ENCODE results near the gene ZMYND11. TPM values are rescaled to one million over a fixed set of nuclear protein-coding genes. Genes with fewer than 3 reads are reported as not detected.

The ZMYND11 gene
- total and polyA plus RNA-seq, 2 donors (not counting 1 experiment from before 2014, with no cell fraction given): 57.0 to 68.4 TPM

DNA sequence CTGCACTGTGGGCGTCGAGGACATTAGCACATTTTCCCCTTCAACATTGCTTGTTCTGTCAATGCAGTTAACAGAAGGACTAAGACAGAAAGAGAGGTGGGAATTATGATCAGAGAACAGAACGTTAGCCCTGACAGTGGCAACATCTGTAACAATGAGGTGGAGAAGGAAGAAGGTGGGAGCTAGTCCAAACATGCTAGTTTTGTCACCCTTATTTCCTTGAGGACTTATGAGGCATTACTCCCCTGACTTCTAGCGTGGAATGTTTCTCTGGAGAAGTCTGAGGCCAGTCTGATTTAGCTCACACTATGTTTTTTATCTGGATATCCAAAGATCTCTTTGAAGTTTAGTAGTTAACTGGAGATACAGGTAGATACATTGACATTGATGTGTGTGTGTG, 73.4 kb downstream of the ZMYND11 start:
- TF ChIP-seq, protein P1, sequence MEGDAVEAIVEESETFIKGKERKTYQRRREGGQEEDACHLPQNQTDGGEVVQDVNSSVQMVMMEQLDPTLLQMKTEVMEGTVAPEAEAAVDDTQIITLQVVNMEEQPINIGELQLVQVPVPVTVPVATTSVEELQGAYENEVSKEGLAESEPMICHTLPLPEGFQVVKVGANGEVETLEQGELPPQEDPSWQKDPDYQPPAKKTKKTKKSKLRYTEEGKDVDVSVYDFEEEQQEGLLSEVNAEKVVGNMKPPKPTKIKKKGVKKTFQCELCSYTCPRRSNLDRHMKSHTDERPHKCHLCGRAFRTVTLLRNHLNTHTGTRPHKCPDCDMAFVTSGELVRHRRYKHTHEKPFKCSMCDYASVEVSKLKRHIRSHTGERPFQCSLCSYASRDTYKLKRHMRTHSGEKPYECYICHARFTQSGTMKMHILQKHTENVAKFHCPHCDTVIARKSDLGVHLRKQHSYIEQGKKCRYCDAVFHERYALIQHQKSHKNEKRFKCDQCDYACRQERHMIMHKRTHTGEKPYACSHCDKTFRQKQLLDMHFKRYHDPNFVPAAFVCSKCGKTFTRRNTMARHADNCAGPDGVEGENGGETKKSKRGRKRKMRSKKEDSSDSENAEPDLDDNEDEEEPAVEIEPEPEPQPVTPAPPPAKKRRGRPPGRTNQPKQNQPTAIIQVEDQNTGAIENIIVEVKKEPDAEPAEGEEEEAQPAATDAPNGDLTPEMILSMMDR (conservative IDR thresholded peaks at IDR 0.05 in 1 of 2, IDR thresholded peaks at IDR 0.05 in 1 of 2; ENCODE audit: low read depth in 1 of 2, low read length in 2 of 2): no peak
- TF ChIP-seq EZH2 (IDR thresholded peaks at IDR 0.05; ENCODE audit: low read length, missing control alignments): no peak
- H3K4me2 ChIP-seq (ENCODE audit: extremely low read depth, insufficient read depth, low read length): no peak overlapping the region
- no peak overlapping the region for H3K4me3 ChIP-seq (replicated peaks in 1 of 4; ENCODE audit: control extremely low read depth in 1 of 4, insufficient read depth in 1 of 4, low read depth in 3 of 4, low read length in 4 of 4)
- no peak overlapping the region for H3K9ac ChIP-seq (ENCODE audit: insufficient read depth, low read length)
- H4K20me1 ChIP-seq (ENCODE audit: control insufficient read depth, extremely low read depth, insufficient read depth, low read length): no peaks in the 10 kb centered on the region
- no peaks in the 10 kb centered on the region for H3K9me3 ChIP-seq (ENCODE audit: control insufficient read depth, insufficient read depth, low read depth, low read length)
- H2AFZ ChIP-seq (ENCODE audit: low read length): no peak overlapping the region
- no peak overlapping the region for H3K27ac ChIP-seq (ENCODE audit: insufficient read depth, low read length)
- H3K27me3 ChIP-seq (ENCODE audit: control insufficient read depth, insufficient read depth, low read length): no peaks in the 10 kb centered on the region
- peaks cover 2% of the 10 kb centered on the region for H3K79me2 ChIP-seq (ENCODE audit: control insufficient read depth, insufficient read depth, low read length)
- no peak for DNase-seq (ENCODE audit: low read depth in 2 of 2)
- H3K36me3 ChIP-seq (ENCODE audit: control insufficient read depth, insufficient read depth, low read length): no peaks in the 10 kb centered on the region
- no peaks in the 10 kb centered on the region for H3K4me1 ChIP-seq (ENCODE audit: control insufficient read depth, extremely low read depth, insufficient read depth, low read length)

DNA sequence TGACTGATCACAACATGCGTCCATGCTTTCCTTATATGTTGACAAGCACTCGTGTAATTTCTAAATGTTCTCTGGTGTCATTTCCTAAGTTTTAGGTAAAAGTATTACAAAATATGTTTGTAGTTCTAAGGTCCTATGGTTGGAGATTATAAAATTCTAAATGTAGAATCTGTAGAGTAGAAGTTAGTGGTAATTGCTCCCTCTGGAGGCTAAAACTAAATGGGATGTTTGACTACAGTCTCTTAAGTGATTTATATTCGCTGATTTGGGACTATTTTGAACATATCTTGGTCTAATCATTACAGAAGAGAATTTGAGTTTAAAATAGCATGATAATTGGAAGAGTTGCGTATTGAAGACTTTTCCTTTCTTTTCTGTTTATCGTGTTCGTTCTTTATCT, 74.1 kb downstream of the ZMYND11 start:
- no peak for TF ChIP-seq EZH2 (IDR thresholded peaks at IDR 0.05; ENCODE audit: low read length, missing control alignments)
- TF ChIP-seq, protein P1 (conservative IDR thresholded peaks at IDR 0.05 in 1 of 2, IDR thresholded peaks at IDR 0.05 in 1 of 2; ENCODE audit: low read depth in 1 of 2, low read length in 2 of 2): peak in 1 of 2 donors; percentile 46

DNA sequence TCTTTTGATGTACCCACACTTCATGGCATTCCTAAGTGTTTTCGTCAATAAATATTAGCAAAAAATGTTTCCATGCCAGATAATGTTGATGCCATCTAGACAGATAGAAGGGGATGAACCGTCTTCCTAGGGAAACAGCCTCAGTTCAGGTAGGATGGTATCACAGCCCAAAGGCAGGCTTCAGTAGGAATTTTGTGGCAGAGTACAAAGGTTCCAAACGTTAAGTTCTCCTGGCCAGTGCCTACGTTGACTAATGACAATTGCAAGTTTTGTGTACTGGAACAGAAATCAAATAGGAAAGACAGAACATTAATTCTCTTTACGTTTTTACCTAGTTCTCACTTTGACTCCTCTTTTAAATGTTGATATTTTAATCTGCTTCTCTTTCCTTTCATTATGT, 75.0 kb downstream of the ZMYND11 start:
- H4K20me1 ChIP-seq (ENCODE audit: control insufficient read depth, extremely low read depth, insufficient read depth, low read length): no peaks in the 10 kb centered on the region
- no peaks in the 10 kb centered on the region for H3K36me3 ChIP-seq (ENCODE audit: control insufficient read depth, insufficient read depth, low read length)
- H3K9me3 ChIP-seq (ENCODE audit: control insufficient read depth, insufficient read depth, low read depth, low read length): no peaks in the 10 kb centered on the region
- H3K4me2 ChIP-seq (ENCODE audit: extremely low read depth, insufficient read depth, low read length): no peak overlapping the region
- no peaks in the 10 kb centered on the region for H3K4me1 ChIP-seq (ENCODE audit: control insufficient read depth, extremely low read depth, insufficient read depth, low read length)
- H3K9ac ChIP-seq (ENCODE audit: insufficient read depth, low read length): no peak overlapping the region
- H3K79me2 ChIP-seq (ENCODE audit: control insufficient read depth, insufficient read depth, low read length): peaks cover 1% of the 10 kb centered on the region
- TF ChIP-seq, protein P1 (conservative IDR thresholded peaks at IDR 0.05 in 1 of 2, IDR thresholded peaks at IDR 0.05 in 1 of 2; ENCODE audit: low read depth in 1 of 2, low read length in 2 of 2): no peak
- no peak for TF ChIP-seq EZH2 (IDR thresholded peaks at IDR 0.05; ENCODE audit: low read length, missing control alignments)
- no peak for DNase-seq (ENCODE audit: low read depth in 2 of 2)
- no peaks in the 10 kb centered on the region for H3K27me3 ChIP-seq (ENCODE audit: control insufficient read depth, insufficient read depth, low read length)
- H3K27ac ChIP-seq (ENCODE audit: insufficient read depth, low read length): no peak overlapping the region
- no peak overlapping the region for H2AFZ ChIP-seq (ENCODE audit: low read length)
- H3K4me3 ChIP-seq (replicated peaks in 1 of 4; ENCODE audit: control extremely low read depth in 1 of 4, insufficient read depth in 1 of 4, low read depth in 3 of 4, low read length in 4 of 4): no peak overlapping the region

More for the DNA sequence above, 74.1 kb downstream of the ZMYND11 start:
- peaks cover 2% of the 10 kb centered on the region for H3K79me2 ChIP-seq (ENCODE audit: control insufficient read depth, insufficient read depth, low read length)
- DNase-seq (ENCODE audit: low read depth in 2 of 2): peak; percentile 9 to 58
- H3K27ac ChIP-seq (ENCODE audit: insufficient read depth, low read length): no peak overlapping the region
- H2AFZ ChIP-seq (ENCODE audit: low read length): no peak overlapping the region
- no peak overlapping the region for H3K4me2 ChIP-seq (ENCODE audit: extremely low read depth, insufficient read depth, low read length)
- no peaks in the 10 kb centered on the region for H4K20me1 ChIP-seq (ENCODE audit: control insufficient read depth, extremely low read depth, insufficient read depth, low read length)
- H3K4me3 ChIP-seq (replicated peaks in 1 of 4; ENCODE audit: control extremely low read depth in 1 of 4, insufficient read depth in 1 of 4, low read depth in 3 of 4, low read length in 4 of 4): no peak overlapping the region
- H3K9me3 ChIP-seq (ENCODE audit: control insufficient read depth, insufficient read depth, low read depth, low read length): no peaks in the 10 kb centered on the region
- H3K4me1 ChIP-seq (ENCODE audit: control insufficient read depth, extremely low read depth, insufficient read depth, low read length): no peaks in the 10 kb centered on the region
- H3K36me3 ChIP-seq (ENCODE audit: control insufficient read depth, insufficient read depth, low read length): no peaks in the 10 kb centered on the region
- no peak overlapping the region for H3K9ac ChIP-seq (ENCODE audit: insufficient read depth, low read length)
- no peaks in the 10 kb centered on the region for H3K27me3 ChIP-seq (ENCODE audit: control insufficient read depth, insufficient read depth, low read length)
